HG03066 (cell line): ENCODE data around the gene ILDR1.
"Not testable (repeated sequence)": the region's sequence is repeated elsewhere in the genome, so short reads cannot be mapped to it uniquely, and the experiment has no call there.

ENCODE experiments used
- ATAC-seq: cut with Tn5 transposase; IDR thresholded peaks from one replicate; pipeline ENCODE4 v1.9.1; 2021; ENCODE audit warnings: low read depth; ENCODE audit not compliant: unreplicated experiment

ILDR1 gene

GRCh38 chr3:122021811-122022401, at the start of gene ILDR1:
Gene ILDR1 (minus strand): TSS chr3:122022247. CDS start chr3:122022077, 170 bp downstream.
- ATAC-seq, result no peak

- ATAC-seq, result peak; percentile 51
Measured at GRCh38 chr3:122067588-122068240, 45.7 kb upstream of the ILDR1 start.

DNA sequence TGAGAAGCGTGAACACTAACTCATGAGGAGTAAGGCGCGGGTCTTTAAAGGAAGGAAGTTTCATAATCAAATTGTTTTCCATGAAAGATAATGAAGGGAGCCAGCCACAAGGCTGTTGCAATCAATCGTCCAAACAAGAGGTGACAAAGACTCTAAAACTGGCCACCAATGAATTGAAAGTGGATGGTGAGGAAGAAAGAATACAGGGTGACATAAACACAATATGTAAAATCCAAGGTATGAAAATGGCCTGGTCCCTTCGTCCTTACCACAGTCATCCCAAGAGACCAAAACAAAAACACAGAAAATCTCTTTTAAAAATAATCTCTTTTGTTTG, 45.1 kb upstream of the ILDR1 start:
- ATAC-seq, result peak; percentile 58

- no peak for ATAC-seq
Measured at GRCh38 chr3:122066331-122067213, 44.5 kb upstream of the ILDR1 start.

DNA sequence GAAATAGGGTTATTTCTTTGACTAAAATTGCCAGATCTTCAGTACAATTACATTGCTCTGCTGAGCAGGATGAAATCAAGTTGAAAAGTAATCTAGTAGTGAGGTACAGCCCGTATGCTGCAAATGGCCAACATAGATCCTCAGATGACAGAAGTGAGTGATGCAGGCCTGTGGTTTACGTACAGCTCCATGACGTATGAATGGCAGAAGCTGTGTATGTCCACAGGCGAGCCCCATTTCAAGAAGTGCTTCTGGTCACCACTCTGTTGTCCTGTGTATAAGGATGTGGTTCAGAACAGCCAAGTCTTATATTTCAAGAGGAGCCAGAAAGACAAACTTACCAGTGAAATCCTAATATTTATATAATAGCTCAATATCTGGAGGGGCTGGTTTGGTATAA, 42.3 kb upstream of the ILDR1 start:
- ATAC-seq, result no peak

GRCh38 chr3:122063908-122064307, 41.9 kb upstream of the ILDR1 start:
- ATAC-seq, result no peak

DNA sequence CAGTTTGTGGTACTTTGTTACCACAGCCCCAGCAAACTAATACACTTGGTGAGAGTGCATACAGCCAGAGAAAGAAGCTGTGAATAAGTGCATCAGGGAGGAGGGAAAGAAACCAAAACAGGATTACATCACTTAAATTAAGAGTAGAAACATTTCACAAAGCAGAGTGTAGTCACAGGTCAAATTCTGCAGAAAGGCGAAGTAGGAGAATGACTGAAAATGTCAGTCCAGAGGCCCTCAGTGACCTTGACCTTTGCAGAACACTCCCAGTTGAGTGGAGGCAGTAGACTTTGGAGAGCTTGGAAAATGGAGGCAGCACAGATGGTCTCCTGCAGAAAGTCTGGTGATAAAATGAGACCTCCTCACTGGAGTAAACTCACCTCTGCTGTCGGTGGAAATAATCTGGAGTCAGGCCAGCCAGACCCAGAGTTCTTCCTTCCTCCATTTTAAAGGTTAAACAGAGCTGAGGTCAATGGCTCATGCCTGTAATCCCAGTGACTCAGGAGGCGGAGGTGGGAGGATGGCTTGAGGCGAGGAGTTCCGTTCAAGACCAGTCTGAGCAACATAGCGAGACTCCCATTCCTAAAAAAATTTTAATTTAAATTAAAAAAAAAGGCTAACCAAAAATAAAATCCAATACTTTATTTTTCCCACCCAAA, 38.1 kb upstream of the ILDR1 start:
- ATAC-seq, result no peak

GRCh38 chr3:122058294-122058693, 36.2 kb upstream of the ILDR1 start:
- ATAC-seq, result no peak

DNA sequence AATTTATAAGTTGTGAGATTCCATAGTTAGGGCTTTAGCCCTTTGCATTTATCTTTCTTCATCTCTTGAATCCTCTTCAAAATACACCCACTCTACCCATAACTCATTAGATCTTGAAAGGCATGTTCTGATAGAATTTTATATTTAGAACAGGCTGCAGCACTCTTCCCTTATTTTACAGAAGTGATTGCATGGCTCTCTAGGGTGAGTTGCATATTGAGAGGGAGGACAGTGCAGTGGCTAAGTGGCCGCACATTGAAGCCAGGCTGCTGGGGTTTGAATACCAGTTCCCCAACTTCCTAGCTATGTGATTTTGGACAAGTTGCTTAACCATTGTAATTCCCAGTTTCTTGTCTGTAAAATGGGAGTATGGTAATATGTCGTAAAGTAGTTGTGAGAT, 35.6 kb upstream of the ILDR1 start:
- ATAC-seq, result no peak

DNA sequence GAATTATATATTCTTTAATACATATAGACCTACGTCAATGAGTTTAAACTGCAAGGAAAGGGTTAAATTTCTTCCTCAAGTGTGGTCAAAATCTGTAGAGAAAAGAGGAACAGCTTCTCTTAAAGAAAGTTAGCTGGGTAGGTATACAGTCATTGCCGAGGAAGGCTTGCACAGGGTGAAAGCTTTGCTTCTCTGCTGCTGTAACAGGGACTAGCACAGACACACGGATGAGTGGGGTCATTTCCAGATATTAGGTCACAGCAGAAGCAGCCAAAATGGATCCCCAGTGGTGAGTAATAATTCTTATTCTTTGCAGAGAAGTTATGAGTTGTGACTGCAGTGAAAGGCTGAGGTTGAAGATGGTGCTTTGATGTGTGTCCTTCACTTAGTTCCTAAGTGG, 33.2 kb upstream of the ILDR1 start, which contains the start of gene CD86:
TSS of gene CD86 (plus strand) at position 148 of the 400 bp plus-strand sequence. CDS start at position 276, 128 bp downstream.
- ATAC-seq, result peak; percentile 91

- no peak for ATAC-seq
Measured at GRCh38 chr3:122052968-122053367, 30.9 kb upstream of the ILDR1 start.

- not testable (repeated sequence) for ATAC-seq
Measured at GRCh38 chr3:122047773-122048172, 25.7 kb upstream of the ILDR1 start.

DNA sequence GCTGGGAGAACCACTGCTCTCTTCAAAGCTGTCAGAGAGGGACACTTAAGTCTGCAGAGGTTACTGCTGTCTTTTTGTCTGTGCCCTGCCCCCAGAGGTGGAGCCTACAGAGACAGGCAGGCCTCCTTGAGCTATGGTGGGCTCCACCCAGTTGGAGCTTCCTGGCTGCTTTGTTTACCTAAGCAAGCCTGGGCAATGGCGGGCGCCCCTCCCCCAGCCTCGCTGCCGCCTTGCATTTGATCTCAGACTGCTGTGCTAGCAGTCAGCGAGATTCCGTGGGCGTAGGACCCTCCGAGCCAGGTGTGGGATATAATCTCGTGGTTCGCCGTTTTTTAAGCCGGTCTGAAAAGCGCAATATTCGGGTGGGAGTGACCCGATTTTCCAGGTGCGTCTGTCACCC, 25.2 kb upstream of the ILDR1 start:
- not testable (repeated sequence) for ATAC-seq

GRCh38 chr3:122033023-122033422, 11.0 kb upstream of the ILDR1 start:
- ATAC-seq, result no peak

DNA sequence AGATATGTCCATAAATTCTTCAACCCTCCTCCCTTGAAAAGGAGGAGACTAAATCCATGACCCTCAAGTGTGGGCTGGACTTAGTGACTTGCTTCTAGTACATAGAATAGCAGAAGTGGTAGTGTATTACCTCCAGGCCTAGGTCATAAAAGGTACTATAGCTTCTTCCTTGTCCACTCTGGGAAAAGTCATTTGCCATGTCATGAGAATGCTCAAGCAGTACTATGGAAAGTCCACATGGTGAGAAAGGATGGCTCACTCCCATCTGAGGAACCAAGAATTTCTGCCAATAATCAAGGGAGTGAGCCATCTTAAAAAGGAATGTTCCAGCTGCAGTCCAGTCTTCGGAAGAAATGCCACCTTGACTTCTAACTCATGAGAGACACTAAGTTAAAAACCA, 10.5 kb upstream of the ILDR1 start:
- no peak for ATAC-seq

DNA sequence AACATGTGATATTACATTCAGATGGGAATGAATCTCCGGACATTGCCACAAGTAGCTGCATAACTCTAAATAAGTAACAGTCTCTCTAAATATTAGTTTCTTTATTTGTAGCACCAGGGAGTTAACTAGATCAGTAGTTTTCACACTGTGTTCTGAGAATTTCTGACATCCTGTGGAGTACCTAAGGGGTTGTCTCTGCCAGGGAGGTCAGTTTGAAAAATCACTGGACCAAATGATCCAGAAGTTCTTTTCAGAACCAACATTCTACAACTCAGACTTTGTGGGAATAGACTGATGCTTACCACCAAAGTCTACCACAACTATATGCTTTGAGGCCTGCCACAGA, 9.0 kb upstream of the ILDR1 start:
- ATAC-seq, result peak; percentile 31

DNA sequence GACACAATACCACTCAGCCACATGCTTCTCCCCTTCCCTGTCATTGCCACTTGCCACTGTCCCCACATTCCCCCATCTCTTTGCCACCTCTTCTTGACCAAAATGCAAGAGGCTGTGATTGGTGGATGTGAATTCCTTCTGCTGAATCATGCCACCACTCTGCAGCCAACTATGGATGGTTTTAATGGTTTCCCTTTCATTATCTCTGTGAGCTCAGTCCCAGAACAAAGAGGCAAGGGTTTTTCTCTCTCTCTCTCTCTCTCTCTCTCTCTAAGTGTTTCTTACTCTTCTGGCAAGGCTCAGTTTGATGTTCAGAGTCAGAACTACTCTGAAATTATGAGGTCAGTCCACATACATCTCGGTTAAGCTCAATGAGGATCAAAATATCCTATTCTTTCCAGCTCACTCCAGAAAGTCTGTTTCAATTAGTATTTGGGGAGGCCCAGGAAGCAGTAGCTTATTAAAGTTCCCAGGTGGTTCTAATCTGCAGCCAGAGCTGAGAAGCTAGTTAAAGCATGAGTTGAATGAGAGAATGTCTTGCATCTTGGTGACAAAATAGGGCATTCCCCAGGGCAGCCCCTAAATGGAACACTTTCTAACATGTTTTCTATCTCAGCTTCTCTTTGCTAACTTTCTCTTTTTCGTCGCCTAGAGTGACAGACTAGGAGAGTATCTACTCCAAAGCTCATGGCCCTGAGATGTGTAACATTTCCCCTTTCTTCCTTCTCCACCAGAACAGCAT, 8.5 kb upstream of the ILDR1 start:
- peak; percentile 48 for ATAC-seq

GRCh38 chr3:122025296-122025695, 3.2 kb upstream of the ILDR1 start:
- peak; percentile 84 for ATAC-seq

GRCh38 chr3:122024800-122025199, 2.8 kb upstream of the ILDR1 start:
- no peak for ATAC-seq

GRCh38 chr3:122023335-122023910, 1.4 kb upstream of the ILDR1 start:
- no peak for ATAC-seq
